Sciatic nerve (tissue), 2 donors: ENCODE data around the gene OTX2. TPM values are rescaled to one million over a fixed set of nuclear protein-coding genes. Genes with fewer than 3 reads are reported as not detected.

ENCODE experiments used
- ATAC-seq: fragments of 200-7000 bp; cut with Tn5 transposase; one replicate; pipeline ENCODE4 v1.9.1; 2020; ENCODE audit warnings: mild to moderate bottlenecking, moderate library complexity
- DNase-seq: peaks from one replicate; pipeline ENCODE4 v3.0.0-alpha.2; 2020; ENCODE audit warnings: low spot score
- intact Hi-C: fragments of 100-400 bp; cut with DNase I; formaldehyde crosslinking; loops from one replicate; pipeline ENCODE4 v1.14.2; 2022
- total RNA-seq: library from RNA; stranded (reverse); fragmentation: NEBNext Ultra II Directional; extraction: Animal tissue kit (Norgen Biotek cat#: 25700); gene quantifications from one replicate; pipeline ENCODE4 v1.2.1, GENCODE V29; 2021
- donor health status: DM: no; HTN: no; CAD: no.
- donor health status: DM: no; HTN: no; CAD: no.

Gene OTX2
- total RNA-seq, 1 donor from 2014 or later, result not detected

GRCh38 chr14:56814519-56814959 is 4.3 kb upstream of the OTX2 start:
- intact Hi-C loops, result no loop called here
- no peak for DNase-seq
- no peak for ATAC-seq

GRCh38 chr14:56813143-56813551 is 2.9 kb upstream of the OTX2 start:
- ATAC-seq, result no peak
- DNase-seq, result no peak
- intact Hi-C loops, result no loop called here

GRCh38 chr14:56812364-56813141 is 2.3 kb upstream of the OTX2 start:
- DNase-seq (no peak), ATAC-seq (no peak)
- intact Hi-C loops, result no loop called here

GRCh38 chr14:56811593-56812363 is 1.5 kb upstream of the OTX2 start:
- no peak for DNase-seq
- no peak for ATAC-seq
- intact Hi-C loops, result no loop called here

- intact Hi-C loops, result no loop called here
- no peak for DNase-seq
- ATAC-seq, result no peak
Observed at GRCh38 chr14:56810836-56811592, 735 bp upstream of the OTX2 start.

GRCh38 chr14:56809270-56810146 is 771 bp downstream of the OTX2 start:
- ATAC-seq (no peak), DNase-seq (no peak)
- intact Hi-C loops, result no loop called here

GRCh38 chr14:56808383-56809269 is 1.7 kb downstream of the OTX2 start:
- intact Hi-C loops, result no loop called here
- ATAC-seq (no peak), DNase-seq (no peak)

- ATAC-seq, result no peak
- intact Hi-C loops, result no loop called here
- no peak for DNase-seq
Observed at GRCh38 chr14:56808110-56808382, 2.2 kb downstream of the OTX2 start.

GRCh38 chr14:56807386-56808109 is 2.7 kb downstream of the OTX2 start:
- intact Hi-C loops, result no loop called here
- no peak for DNase-seq
- no peak for ATAC-seq

- DNase-seq, result no peak
- intact Hi-C loops, result no loop called here
- no peak for ATAC-seq
Observed at GRCh38 chr14:56806760-56807159, 3.5 kb downstream of the OTX2 start.

- ATAC-seq (no peak), DNase-seq (no peak)
- intact Hi-C loops, result no loop called here
Observed at GRCh38 chr14:56805992-56806727, 4.1 kb downstream of the OTX2 start.

- ATAC-seq (no peak), DNase-seq (no peak)
- intact Hi-C loops, result no loop called here
Observed at GRCh38 chr14:56805201-56805991, 4.9 kb downstream of the OTX2 start.

- DNase-seq, result no peak
- no peak for ATAC-seq
- intact Hi-C loops, result no loop called here
Observed at GRCh38 chr14:56803816-56804535, 6.3 kb downstream of the OTX2 start.

- intact Hi-C loops, result no loop called here
- no peak for DNase-seq
Observed at GRCh38 chr14:56801920-56802319, 8.4 kb downstream of the OTX2 start.

GRCh38 chr14:56799343-56799645 is 11.0 kb downstream of the OTX2 start:
- intact Hi-C loops, result no loop called here
- DNase-seq (no peak), ATAC-seq (no peak)

More at GRCh38 chr14:56801920-56802319, 8.4 kb downstream of the OTX2 start:
- ATAC-seq, result no peak
